Neural progenitor cell (in vitro differentiated cells): Measurements from ENCODE around the gene ZNF18.

ENCODE experiments used
- CTCF ChIP-seq: fragments of 200-600 bp; sonication (generic); IDR thresholded peaks from 2 replicates; pipeline ENCODE4 v1.5.1; 2017; ENCODE audit warnings: antibody characterized with exemption, mild to moderate bottlenecking
- EZH2 ChIP-seq: fragments of 200-600 bp; sonication (generic); IDR thresholded peaks from 2 replicates; pipeline ENCODE4 v1.6.1; 2017; ENCODE audit warnings: antibody characterized with exemption, mild to moderate bottlenecking, moderate library complexity

- TF ChIP-seq CTCF (no peak), EZH2 (no peak)
Observed at GRCh38 chr17:11943759-11944347, 53.4 kb downstream of the ZNF18 start.
